ENCODE data around the gene ZNF445.
"Not testable (repeated sequence)": the region's sequence is repeated elsewhere in the genome, so short reads cannot be mapped to it uniquely, and the experiment has no call there.

ZNF445 gene

DNA sequence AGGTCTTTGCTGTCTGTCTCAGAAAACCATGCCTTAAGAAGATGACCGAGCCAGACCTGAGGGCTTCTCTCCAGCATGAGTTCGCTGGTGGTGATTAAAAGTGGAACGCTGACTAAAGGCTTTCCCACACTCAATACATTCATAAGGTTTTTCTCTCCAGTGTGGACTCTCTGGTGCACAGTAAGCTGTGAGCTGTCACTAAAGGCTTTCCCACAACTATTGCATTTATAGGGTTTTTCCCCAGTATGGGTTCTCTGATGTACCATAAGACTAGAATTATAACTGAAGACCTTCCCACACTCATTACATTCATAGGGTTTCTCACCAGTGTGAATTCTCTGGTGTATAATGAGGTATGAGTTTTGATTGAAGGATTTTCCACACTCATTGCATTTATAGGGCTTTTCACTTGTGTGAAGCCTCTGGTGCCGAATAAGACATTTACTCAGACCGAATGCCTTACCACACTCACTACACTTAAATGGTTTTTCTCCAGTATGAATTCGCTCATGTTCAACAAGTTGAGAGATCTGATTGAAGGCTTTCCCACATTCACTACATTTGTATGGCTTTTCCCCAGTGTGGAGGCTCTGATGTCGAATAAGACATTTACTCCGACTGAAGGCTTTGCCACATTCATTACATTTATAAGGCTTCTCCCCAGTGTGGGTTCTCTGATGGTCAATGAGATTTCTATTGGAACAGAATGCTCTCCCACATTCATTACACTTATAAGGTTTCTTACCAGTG is 21.9 kb upstream of the ZNF445 start:
- TF ChIP-seq POLR2A (IDR thresholded peaks at IDR 0.05; ENCODE audit: low read length): no peak
- no peak for TF ChIP-seq GATA1 (IDR thresholded peaks at IDR 0.05; ENCODE audit: low read depth, low read length)
- DNase-seq: no peak

GRCh38 chr3:44495636-44496415 is 18.4 kb upstream of the ZNF445 start:
- TF ChIP-seq GATA1 (IDR thresholded peaks at IDR 0.05; ENCODE audit: low read depth, low read length) (no peak), POLR2A (IDR thresholded peaks at IDR 0.05; ENCODE audit: low read length) (no peak)
- DNase-seq: no peak

DNA sequence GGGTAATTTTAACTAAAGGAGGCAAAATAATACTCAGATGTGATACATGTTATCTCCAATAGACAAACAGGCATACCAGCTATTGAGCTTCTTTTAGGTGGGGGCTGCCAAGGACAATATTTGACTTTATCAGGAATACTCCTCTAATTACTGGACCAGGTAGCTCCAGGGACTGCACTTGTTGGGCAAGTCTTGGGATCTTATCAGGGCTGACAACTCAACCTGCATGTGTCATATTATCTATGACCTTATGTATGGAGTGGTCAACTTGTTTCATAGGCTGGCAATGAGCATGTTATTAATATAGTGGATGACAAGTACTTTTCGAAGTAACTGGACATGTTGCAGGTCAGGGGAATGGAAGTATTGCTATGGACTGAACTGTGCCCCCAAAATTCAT is 15.0 kb upstream of the ZNF445 start:
- no peak for TF ChIP-seq GATA1 (IDR thresholded peaks at IDR 0.05; ENCODE audit: low read depth, low read length)
- TF ChIP-seq POLR2A (IDR thresholded peaks at IDR 0.05; ENCODE audit: low read length): no peak
- no peak for DNase-seq

DNA sequence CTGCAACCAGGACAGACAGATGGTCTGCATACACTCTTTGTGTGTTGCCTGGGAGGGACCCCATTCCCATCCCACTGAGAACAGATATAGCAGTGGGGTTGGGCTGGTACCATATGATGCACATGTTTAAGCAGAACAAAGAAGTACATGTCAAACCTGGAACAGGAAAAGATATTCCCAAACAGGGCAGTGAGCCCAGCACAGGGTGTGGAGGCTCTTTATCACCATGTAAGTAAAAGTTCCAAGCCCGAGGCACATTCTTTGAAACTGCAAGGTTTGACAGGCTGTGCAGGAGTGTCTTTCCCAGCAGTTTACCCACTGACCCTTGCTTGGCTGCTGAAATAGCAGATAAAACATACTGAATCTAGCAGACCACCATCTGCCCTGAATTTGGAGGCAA is 5.3 kb upstream of the ZNF445 start:
- DNase-seq: no peak
- no peak for TF ChIP-seq GATA1 (IDR thresholded peaks at IDR 0.05; ENCODE audit: low read depth, low read length)
- TF ChIP-seq POLR2A (IDR thresholded peaks at IDR 0.05; ENCODE audit: low read length): no peak

- no peak for DNase-seq
- no peak for TF ChIP-seq POLR2A (IDR thresholded peaks at IDR 0.05; ENCODE audit: low read length)
- TF ChIP-seq GATA1 (IDR thresholded peaks at IDR 0.05; ENCODE audit: low read depth, low read length): no peak
Measured at GRCh38 chr3:44478606-44479094, 1.2 kb upstream of the ZNF445 start.

- DNase-seq: no peak
- TF ChIP-seq POLR2A (IDR thresholded peaks at IDR 0.05; ENCODE audit: low read length) (no peak), GATA1 (IDR thresholded peaks at IDR 0.05; ENCODE audit: low read depth, low read length) (no peak)
Measured at GRCh38 chr3:44478055-44478468, 592 bp upstream of the ZNF445 start.

- no peak for TF ChIP-seq GATA1 (IDR thresholded peaks at IDR 0.05; ENCODE audit: low read depth, low read length)
- no peak for TF ChIP-seq POLR2A (IDR thresholded peaks at IDR 0.05; ENCODE audit: low read length)
- no peak for DNase-seq
Measured at GRCh38 chr3:44476963-44477311, 533 bp downstream of the ZNF445 start.

DNA sequence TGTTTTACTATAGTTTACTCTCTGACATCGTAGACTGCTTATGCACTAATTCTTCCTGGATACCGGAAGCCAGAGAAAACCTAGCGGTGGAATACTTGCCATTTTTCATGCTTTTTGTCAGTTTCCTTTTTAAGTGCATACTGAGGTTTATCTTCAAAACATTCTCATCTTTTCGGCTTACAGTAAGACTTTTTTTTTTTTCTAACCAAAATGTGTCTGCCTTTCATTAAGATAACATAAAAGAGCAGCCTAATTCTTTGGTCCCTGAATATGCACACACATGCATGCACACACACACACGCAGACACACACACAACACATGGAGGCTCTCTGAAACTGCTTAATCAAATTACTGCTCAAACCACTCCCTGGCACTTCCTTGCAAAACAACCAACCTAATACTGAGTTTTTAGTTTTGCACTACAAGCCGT is 1.3 kb downstream of the ZNF445 start:
- peak; percentile 44 to 50 for DNase-seq
- no peak for TF ChIP-seq GATA1 (IDR thresholded peaks at IDR 0.05; ENCODE audit: low read depth, low read length)

GRCh38 chr3:44474886-44475285 is 2.6 kb downstream of the ZNF445 start:
- DNase-seq: peak; percentile 12 to 19

DNA sequence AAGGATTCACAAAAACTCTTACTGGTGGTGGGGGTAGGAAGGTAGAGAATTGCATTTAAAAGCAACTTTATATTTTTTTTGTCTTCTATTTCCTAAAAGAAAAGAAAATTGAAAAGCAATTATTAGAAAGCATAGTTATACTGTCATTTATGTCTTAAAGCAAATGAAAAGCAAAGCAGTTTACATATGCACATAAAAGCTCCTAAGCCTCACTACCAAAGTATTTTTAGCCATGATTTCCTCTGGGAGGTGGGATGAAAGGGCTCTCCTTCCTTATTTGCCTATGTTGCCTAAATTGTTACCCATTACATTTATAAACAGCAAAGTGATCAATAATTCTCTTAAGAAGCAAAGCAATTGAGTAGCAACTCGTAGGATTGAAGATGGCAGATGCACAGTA is 7.0 kb downstream of the ZNF445 start:
- TF ChIP-seq GATA1 (IDR thresholded peaks at IDR 0.05; ENCODE audit: low read depth, low read length) (no peak), POLR2A (IDR thresholded peaks at IDR 0.05; ENCODE audit: low read length) (no peak)
- no peak for DNase-seq

DNA sequence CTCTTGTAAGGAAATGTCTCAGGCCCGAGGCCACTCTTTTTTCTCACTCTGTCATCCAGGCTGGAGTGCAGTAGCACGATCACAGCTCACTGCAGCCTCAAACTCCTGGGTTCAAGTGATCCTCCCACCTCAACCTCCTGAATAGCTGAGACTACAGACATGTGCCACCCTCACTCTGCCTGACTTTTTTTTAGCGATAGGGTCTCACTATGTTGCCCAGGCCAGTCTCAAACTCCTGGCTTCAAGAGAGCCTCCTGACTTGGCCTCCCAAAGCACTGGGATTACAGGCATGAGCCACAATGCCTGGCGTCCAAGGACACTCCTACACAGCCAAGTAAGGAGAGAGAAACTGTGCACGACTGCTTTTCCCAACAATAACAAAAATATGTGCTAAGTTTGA is 7.6 kb downstream of the ZNF445 start:
- TF ChIP-seq POLR2A (IDR thresholded peaks at IDR 0.05; ENCODE audit: low read length) (no peak), GATA1 (IDR thresholded peaks at IDR 0.05; ENCODE audit: low read depth, low read length) (no peak)
- no peak for DNase-seq

DNA sequence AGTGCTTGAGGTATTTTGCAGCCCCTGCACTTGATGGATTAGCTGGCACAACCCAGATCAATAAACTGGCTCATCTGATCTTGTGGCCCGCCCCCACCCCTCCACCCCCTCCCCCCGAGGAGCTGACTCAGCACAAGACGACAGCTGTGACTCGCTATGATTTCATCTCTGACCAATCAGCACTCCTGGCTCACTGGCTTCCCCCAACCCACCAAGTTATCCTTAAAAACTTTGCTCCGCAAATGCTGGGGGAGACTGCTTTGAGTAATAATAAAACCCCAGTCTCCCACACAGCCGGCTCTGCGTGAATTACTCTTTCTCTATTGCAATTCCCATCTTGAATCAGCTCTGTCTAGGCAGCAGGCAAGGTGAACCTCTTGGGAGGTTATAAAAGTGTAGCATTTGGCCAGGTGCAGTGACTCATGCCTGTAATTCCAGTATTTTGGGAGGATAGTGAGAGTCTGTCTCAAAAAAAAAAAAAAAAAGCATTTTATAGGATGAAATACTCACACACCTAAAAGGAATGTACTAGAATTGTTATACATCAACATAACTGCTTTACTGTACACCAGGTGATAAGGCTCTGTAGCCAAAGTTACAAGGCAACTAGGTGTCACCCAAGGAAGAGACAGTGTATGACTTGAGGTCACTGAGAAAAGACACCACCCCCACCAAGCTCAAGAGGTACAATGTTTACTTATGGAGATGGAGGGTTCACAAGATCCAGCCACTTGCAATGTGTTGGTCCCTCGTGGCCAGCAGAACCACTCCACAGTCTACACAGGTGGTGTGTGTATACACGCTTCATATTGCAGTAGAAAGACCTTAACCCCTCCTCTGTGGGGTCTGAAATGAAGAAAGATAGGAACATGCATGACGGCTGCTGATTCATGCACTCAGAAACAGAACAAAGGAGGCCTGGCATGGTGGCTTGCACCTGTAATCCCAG is 8.6 kb downstream of the ZNF445 start:
- TF ChIP-seq GATA1 (IDR thresholded peaks at IDR 0.05; ENCODE audit: low read depth, low read length): no peak
- no peak for TF ChIP-seq POLR2A (IDR thresholded peaks at IDR 0.05; ENCODE audit: low read length)
- DNase-seq: peak; percentile 69 to 71

DNA sequence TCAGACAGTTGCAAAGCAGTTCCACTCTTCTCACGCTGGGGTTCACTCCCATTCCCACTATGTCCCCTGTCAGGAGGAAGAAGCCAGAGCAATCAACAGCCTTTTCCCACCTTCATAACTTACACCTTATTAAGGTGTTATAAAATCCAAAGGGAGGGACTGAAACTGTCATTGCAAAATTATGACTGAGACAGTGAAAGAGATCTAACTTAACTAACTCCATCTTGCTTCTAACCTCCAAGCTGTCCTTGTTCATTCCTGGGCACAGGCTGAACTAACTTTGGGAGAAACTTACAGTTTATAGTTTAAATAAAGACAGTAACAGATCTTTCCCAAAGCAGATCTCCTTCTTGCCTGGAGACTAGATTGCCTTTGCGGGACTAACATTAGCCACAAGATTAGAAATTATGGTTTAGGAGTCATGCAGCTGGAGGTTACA is 9.4 kb downstream of the ZNF445 start:
- not testable (repeated sequence) for DNase-seq

GRCh38 chr3:44467241-44467640 is 10.2 kb downstream of the ZNF445 start:
- TF ChIP-seq POLR2A (IDR thresholded peaks at IDR 0.05; ENCODE audit: low read length) (no peak), GATA1 (IDR thresholded peaks at IDR 0.05; ENCODE audit: low read depth, low read length) (no peak)
- DNase-seq: no peak

DNA sequence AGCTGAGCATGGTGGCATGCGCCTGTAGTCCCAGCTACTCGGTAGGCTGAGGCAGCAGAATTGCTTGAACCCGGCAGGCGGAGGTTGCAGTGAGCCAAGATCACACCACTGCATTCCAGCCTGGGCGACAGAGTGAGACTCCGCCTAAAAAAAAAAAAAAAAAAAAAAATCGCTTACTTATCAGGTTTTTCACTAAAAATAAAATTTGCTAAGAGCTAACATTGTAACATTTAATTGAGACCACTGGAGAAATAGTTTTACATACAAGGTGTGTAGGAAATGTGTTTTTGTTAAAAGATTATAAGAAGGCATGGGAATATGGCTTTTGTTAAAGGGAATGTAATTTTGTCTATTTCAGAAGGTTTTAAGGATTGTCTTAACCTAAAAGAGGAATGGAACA is 12.6 kb downstream of the ZNF445 start:
- DNase-seq: not testable (repeated sequence)

Data from erythroblast (primary cell).